ENCODE measurements around the gene CPA4.
A peak's percentile ranks its signal among the peaks of the same experiment; 100 is the strongest.

CPA4 gene

DNA sequence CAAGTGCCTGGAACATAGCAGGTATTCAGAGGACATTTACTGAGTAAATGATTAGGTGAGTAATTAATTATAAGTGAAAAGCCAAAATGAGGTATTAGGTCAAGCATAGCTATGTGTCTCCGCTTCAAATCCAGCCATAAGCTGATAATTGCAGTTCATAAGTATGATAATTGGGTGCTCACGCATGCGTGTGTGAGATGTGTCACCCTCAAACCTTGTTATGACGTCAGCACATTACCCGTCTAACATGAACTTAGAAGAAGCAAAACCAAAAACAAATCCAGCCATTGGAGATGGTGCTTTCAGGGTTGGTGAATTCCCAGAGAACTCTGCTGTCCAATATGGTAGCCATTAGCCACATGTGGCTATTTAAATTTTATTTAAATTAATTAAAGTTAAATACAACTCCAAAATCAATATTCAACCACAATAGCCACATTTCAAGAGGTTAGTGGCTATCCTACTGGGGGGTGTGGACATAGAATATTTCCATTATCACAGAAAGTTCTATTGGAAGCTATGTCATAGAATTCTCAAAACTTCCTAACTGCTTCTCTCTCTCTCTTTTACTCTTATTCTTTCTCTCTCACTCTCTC lies 51.4 kb downstream of the CPA4 start, which contains the start of gene CPA5:
TSS of gene CPA5 (plus strand) at position 546 of the 596 bp plus-strand sequence. CDS start 1,670 bp downstream, outside the sequence.
- no peak for DNase-seq (ENCODE audit: low read depth in 3 of 3)

DNA sequence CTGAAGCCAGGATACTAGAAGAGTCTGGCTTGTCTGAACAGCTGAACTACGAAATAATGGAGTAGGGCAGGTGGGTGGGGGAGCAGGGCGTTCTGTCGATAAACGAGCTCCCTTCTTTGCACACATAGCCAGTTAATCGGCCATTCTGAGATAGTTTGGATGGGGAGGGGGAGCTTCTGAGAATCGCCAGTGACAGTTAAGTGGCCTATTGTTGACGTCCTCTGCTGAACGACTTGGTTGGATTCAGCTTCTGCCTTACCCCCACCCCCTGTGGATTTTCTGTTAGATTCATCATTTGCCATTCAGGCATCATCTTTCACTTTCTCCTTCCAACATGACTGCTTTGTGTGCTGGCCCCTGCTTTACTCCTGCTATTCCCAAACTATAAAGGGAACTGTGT lies 52.2 kb downstream of the CPA4 start:
- DNase-seq (ENCODE audit: low read depth in 3 of 3): no peak

DNA sequence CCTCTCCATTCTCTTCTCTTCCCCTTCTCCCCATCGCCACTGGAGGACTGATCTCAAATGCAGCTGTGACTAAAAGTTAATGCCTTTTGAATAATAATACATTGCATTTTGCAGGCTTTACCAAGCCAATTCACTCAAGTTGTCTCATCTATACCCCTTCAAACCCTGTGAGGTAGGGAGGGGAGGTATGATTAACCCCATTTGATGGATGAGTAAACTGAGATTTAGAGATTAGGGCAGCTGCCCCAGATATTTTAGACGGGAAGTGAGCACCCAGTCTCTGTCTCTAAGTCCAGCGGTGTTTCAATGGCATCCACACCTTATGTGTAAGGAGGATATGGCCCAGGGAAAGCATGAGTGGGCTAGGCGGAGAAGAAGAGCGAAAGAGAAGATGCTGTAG lies 52.8 kb downstream of the CPA4 start:
- no peak for DNase-seq (ENCODE audit: low read depth in 3 of 3)

DNA sequence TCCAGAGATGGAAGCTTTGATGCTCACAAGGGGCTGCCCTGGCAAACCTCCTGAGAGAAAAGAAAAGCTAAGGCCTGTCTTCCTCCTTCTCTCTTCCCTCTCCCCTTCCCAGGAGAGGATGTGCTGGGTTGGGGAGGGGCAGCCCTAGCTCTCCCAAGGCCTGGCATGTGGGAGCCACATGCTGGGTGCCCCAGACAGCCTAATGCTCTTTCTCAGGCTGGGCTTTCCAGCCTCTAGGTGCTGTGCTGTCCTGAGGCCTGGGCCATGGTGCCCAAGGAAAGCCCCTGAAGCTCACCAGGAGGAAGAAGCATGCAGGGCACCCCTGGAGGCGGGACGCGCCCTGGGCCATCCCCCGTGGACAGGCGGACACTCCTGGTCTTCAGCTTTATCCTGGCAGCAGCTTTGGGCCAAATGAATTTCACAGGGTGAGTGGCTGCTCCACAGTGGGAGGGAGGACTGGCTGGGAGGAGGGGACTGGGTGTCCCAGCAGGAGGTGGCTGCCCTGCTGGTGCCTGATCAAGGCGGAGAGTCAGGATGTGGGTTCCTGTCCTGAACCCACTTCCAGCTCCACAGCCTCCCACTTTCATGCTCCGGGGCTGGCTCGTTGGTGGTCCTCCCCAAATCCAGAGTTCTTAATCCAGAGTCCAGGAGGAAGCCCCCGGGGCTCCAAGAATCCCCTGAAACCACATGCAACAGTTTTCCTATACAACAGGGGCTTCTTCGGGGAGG lies 53.4 kb downstream of the CPA4 start:
- no peak for DNase-seq (ENCODE audit: low read depth in 3 of 3)

DNA sequence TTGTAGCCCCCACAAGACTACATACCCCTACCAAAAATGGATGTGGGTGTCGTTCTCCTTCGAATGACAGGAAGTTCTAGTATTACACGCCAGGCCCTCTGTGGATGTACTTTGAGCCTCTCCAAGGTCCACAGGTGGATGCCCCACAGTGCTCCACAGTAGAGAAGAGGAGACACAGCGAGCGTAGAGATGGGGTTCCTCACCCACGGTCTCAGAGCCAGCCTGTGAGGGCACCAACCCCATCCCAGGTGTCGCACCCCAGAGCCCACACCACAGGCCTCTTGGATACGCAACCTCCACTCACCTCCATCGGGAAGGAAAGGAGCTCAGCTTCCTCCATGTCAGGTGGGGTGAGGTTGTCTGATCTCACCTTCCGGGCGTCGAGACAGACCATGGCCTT lies 54.0 kb downstream of the CPA4 start:
- DNase-seq (ENCODE audit: low read depth in 3 of 3): no peak

DNA sequence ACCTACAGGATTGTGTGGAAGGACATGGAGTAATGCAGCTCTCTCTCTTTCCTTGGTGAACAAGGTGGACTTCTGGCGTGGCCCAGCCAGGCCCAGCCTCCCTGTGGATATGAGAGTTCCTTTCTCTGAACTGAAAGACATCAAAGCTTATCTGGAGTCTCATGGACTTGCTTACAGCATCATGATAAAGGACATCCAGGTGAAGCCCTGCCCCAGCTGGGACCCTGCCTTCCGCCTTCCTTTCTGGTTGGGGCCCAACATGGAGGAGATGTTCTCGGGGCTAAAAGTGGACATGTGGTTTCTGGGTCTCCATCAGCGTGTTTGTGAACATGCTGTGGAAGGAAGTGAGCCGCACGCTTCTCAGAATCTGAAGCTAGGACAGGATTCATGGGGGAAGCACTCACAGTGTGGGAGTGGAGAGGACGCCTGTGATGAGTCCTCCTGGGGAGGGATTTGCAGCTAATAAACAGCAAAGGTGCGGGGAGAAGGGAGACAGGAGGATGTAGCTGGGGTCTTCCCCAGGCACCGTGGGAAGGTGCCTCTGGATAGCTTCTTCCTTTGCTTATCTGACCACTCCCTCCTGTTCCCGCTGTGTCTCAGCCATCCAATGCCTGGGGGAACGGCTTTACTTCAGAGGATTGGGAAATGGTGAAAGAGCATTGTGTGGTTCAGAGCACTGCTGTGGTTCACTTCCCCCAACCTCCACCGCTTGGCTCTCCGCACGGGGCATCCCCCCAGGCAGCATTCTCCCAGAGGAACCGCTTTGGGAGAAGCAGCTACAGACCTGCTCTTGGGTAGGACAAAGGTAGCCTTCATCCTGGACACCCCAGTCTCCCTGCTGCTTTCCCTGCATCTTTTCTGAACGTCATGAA lies 57.2 kb downstream of the CPA4 start:
- no peak for DNase-seq (ENCODE audit: low read depth in 3 of 3)

DNA sequence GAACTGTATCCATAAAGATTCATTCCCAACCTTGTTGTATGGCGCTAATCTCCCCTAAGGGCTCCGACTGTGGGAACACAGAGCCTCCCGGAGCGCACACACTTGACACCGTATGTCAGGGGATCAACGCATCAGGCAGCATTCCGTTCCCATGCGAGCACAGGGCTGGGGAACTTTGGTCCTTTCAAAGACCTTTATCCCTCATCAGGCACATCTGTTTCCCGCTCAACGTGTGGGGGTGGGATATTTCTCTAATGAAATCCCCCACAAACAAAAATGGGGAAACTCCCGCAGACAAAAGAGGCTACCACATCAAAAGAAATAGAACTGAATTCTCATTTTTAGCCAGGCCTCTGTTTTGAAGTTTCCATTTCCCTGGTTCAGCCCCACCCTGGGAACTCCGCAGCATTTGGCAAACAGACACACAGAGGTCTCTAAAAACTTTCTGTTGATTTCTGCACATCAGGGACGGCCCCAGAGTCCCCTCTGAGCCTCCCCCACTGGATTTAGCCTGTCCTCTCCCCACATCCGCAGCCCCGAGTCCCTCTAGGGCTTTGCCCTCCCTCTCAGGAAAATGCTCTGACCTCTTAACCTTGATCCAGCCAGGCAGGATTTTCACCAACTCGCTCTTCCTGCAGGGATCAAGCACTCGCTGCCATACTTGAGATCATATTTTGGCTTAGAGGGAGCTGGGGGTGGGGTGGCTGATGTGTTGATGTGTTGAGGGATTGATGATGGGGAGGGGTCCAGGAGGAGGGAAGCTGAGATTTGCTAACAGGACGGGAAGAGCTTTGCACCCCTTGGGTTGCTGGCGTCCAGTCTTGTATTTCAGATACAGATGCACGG lies 58.2 kb downstream of the CPA4 start:
- no peak for DNase-seq (ENCODE audit: low read depth in 3 of 3)

DNA sequence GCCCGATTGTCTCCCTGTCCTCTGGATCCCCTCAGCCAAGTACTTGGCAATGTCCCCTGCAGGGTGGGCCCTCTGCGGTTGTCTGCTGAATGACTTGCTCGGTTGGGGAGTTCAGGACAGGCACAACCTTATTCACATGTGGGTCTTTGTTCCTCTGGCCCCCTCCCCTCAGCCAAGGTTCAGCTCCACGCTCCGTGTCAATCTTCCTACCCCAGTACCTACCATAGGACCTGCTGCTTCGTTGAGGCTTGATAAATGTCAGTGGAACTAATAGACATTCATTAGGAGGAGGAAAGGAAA lies 58.8 kb downstream of the CPA4 start:
- DNase-seq (ENCODE audit: low read depth in 3 of 3): no peak

DNA sequence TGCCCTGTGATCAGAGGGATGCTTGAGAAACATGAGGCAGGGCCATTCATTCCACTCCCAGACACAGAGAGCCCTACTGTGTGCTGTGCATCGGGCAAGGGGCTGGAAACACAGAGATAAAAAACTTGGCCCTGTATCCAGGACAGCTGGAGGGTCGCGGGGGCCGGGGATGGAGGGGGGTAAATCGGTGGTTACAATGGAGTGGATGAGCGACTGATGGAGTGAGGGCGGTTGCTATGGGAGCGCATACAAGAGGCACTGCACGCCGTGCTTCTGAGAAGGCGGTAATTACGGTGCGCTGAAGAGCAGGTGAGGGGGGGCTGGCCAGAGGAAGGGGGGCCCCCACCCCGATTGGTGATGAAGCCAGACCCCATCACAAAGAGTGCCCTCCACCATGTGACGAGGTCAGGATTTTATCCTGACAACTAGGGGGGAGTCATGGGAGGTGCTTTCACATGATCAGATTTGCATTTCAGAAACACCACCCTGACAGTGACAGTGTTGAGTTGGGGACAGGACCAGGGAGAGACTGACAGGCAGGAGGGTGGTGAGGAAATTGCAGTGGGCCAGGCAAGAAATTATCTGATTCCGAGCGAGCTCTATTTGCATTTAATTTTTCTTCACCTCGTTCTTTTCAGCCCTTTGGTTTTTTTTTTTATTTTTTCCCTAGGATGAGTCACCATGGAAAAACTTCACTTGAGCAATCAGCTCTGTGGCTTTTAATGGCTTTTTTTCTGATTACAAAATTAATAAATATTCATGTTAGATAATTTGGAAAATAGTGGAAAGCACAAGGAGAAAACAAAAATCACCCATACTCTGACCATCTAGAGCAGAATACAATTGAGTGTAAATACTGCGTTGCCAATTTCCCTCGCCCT lies 59.5 kb downstream of the CPA4 start:
- DNase-seq (ENCODE audit: low read depth in 3 of 3): no peak

DNA sequence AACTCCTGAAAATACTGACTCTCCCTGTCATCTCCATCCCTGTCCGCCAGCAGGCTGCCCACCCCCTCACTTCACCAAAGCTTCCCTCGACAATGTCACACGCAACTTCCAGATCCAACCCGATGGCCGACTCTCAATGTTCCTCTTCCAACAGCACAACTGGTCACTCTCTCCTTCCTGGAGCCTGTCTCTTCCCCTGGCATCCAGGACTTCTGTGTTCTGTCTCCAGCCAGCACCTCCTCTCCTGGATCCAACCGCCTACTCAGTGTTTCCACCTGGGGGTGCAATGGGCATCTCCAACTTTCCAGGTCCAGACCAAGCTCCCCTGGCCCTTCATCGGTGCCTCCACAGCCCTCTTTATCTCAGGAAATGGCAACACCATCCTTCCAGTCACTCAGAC lies 60.2 kb downstream of the CPA4 start:
- no peak for DNase-seq (ENCODE audit: low read depth in 3 of 3)

DNA sequence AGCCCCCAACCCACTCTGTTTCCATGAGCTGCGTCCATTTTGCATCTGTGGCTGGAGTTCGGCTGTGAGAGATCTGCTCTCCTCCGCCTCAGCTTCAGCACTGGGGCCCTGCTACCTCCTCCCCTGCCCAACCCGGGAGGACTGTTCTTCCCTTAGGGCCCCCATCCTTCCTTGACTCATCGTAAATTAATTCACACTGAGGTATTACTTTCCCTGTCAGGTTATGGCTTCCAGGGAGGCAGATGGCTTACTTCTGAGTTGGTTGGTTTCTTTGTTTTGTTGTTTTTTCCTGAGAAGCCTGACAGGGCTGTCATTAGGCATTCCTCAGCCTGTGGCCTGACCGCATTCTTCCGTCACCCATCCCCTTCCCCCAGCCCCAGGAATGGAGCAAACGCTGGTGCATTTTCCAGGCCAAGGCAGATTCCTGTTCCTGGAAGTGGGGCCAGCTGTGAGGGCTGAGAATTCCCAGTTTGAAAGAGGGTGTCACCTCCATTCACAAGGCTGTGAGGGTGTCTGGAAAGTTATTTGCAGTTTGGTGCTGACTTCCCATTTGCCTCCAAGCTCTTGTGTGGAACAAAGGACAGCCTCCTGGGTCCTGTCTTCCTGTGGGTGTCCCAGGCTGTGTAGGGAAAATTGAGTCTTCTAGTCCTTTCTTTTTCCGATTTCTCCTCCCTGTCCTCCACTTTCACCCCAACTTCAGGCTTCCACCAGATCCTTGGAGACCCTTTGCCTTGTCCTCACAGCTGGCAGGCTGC lies 63.3 kb downstream of the CPA4 start:
- no peak for DNase-seq (ENCODE audit: low read depth in 3 of 3)

DNA sequence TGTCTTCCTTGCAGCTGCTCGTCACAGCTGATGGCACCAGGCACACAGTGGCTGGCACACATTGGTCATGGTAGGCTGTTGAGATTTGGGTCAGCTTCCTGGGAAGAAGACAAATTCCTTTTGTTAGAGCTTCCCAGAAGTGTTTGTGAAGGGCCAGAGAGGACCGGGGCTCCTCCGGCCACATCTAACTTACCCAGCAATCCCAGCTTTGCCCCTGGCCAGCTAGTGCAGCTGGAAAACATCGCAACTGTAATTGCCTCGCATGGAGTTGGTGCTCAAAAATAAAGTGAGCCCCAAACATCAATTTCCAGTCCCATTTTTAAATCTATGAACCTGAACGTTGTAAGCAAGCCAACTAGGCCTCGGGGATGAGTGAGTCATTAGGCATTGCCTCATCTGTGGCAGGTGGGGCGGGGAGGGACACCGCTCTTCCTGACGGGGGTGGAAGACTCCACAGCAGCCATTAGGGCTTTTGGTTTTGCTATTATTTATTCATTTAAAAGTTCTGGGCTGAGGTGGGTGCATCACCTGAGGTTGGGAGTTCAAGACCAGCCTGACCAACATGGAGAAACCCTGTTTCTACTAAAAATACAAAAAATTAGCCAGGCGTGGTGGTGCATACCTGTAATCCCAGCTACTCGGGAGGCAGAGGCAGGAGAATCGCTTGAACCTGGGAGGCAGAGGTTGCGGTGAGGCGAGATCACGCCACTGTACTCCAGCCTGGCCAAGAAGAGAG lies 64.1 kb downstream of the CPA4 start:
- no peak for DNase-seq (ENCODE audit: low read depth in 3 of 3)

DNA sequence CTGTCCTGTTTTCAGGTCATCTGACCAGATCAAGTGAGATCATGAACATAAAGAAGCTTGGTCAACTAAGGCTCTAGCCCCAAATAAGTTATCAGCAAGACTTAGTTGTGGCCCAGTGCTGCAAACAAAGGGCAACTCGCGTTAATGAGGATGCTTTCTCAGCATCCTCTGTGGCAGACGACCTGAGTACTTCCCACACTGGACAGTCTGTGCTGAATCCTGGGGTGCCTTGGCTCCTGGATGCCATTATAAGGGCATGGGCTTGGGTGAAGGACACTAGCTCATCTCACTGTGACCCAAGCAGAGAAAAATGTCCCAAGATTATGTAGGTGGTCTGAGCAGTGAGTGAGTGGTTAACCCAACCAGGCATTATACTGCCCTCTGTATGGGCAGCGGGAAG lies 65.5 kb downstream of the CPA4 start:
- no peak for DNase-seq (ENCODE audit: low read depth in 3 of 3)

DNA sequence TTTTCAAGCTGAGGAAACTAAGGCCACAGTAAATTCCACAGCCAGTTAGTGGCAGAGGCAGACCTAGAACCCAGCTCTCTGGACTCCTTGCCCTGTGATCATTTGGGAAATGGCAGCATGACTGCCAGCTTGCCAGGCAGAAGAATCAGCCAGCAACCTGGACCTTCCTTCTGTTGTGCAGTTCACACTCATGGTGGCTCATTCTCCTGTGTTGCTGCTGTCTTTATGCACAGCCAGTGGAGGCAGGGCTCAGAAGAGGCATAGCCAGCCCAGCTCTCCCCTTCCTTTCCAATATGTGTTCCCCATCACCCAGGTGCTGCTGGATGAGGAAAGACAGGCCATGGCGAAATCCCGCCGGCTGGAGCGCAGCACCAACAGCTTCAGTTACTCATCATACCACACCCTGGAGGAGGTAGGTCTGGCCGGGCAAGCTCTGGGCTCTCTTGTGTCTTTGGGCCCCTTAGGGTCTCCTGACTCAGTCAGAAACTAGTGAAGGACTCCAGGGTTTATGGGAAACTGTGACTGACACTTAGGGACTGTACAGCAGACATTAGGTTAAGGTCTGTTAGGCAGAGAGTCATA lies 66.4 kb downstream of the CPA4 start:
- no peak for DNase-seq (ENCODE audit: low read depth in 3 of 3)

DNA sequence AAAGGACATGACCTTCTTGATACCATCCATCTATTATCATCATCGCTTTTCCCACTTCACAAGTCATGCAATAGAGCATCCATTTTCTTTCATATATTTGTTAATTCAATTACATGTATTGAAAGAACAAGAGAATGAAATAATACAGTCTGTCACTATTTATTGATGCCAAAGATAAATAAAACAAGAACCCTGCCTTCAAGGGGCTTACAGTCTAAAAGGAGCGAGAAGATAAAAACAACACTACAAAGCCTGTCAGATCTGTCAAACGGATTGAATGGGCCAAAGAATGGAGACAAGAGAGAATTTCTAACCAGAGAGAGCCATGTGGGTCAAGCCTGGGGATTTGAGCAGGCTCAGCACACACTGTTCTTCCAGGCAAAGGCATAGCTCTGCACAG lies 67.6 kb downstream of the CPA4 start:
- no peak for DNase-seq (ENCODE audit: low read depth in 3 of 3)

DNA sequence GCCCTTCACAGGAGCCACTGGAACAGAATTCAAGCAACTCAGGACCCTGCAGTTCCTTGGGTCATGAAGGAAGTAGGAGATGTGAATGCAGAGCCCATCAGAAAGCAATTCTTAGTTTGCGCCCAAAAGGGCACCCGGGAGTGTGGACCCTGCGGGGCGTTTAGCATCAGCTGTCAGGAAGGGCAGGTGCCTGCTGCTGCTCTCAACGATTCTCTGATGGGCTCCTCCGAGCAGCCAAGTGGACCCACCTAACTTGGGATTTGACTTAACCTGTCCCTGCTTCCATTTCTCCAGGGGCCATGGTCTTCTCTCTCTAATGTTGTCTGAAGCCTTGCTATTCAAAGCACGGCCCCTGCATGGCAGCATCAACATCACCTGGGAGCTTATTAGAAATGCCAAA lies 68.7 kb downstream of the CPA4 start:
- no peak for DNase-seq (ENCODE audit: low read depth in 3 of 3)

DNA sequence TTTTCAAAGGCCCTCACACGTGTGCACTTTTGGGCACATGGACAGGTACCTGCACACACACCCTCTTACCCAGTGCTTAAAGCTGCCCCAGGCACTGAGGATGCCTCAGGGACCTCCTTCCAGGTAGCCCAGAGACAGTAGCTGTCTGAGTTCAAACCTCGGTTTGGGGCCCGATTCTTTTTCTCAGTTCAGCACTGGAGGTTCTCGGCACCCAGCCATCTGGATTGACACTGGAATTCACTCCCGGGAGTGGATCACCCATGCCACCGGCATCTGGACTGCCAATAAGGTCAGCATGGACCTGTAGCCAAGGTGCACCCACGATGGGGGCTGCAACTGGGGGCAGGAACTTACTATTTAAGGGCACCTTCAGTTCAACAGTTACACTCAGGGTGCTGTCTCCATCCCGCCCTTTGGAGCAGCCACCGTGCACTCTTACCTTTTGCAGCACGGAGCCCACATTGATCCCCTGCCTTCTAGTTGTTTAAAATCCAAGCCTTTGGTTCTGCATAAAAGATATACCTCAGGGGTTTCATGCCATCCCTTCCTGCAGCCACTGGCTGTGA lies 69.4 kb downstream of the CPA4 start:
- no peak for DNase-seq (ENCODE audit: low read depth in 3 of 3)

DNA sequence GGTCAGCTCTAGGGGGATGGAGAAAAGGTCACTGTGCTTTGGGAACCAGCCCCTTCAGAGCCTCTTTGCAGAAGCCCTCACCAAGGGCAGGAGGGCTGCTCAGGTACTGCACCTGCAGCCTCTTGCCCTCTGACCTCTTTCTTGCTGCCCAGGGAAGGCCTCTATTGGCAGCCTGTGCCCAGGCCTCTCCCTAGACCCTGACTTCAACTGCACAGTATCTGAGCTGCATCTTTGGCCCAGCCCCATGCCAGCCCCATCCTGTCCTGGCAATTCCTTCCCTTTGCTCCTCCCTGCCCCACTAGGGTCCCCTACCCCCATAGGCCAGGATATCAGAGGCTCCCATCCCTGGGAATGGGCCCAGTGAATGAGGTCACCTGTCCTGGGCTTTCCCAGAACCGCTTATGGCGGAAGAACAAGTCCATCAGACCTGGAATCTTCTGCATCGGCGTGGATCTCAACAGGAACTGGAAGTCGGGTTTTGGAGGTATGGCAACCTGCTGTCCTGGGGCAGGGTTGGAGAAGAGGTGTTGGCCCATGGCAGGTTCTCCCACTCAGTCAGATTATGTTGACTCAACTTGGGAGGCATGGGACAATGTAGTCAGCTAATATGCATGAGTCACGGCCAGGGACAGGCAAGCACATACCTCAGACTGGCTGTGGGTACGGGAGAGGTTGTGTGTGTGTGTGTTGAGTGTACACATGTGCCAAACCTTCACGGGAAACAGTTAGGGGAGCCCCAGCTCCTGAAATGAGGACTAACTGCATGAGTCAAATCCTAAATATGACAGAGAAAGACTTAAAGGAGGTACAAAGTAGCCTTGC lies 70.3 kb downstream of the CPA4 start:
- peak; percentile 48 to 75 (median 53) for DNase-seq (ENCODE audit: low read depth in 3 of 3)

All from stimulated activated CD4-positive, alpha-beta T cell treated with anti-CD3 and anti-CD28 coated beads, TNF-alpha, amount 100 ng/mL, for 48 hours (primary cell).